CD4-positive, alpha-beta T cell (primary cell): ENCODE data around the gene SCAF8. TPM values are rescaled to one million over a fixed set of nuclear protein-coding genes. Genes with fewer than 3 reads are reported as not detected.

ENCODE experiments used
- ATAC-seq: fragments of 200-7000 bp; cut with Tn5 transposase; one replicate; pipeline ENCODE4 v1.10.0; 2022; ENCODE audit warnings: mild to moderate bottlenecking; ENCODE audit not compliant: poor library complexity
- CTCF ChIA-PET: fragments of 350-600 bp; sonication (Branson Sonifier 250); formaldehyde crosslinking; loops from one replicate; lab custom pipeline; 2021; ENCODE audit warnings: antibody characterized with exemption, inconsistent platforms; lab: Charles Lee
- POLR2A ChIA-PET: fragments of 350-600 bp; sonication (Branson Sonifier 250); formaldehyde crosslinking; loops from one replicate; lab custom pipeline; 2021; ENCODE audit warnings: antibody characterized with exemption, inconsistent platforms; lab: Charles Lee
- DNase-seq, 14 experiments: peaks; one replicate each; pipeline ENCODE4 v3.0.0-alpha.2; 2013 to 2020; ENCODE audit warnings: mixed read lengths in 2 of 14
- H3K27ac ChIP-seq, 2 donors: one replicate each; pipeline versions ENCODE4 v1.5.1 to v1.7.0; 2013; ENCODE audit warnings: low read length in 2 of 2, low read depth in 1 of 2, mild to moderate bottlenecking in 1 of 2
- H3K27me3 ChIP-seq, 2 experiments: 1 replicate in 1 of 2; 2 replicates in 1 of 2; pipeline versions ENCODE4 v1.6.1 to v1.7.0; 2013; ENCODE audit warnings: low read length in 2 of 2, control low read depth in 1 of 2, mild to moderate bottlenecking in 1 of 2, moderate library complexity in 1 of 2; ENCODE audit not compliant: insufficient read depth in 2 of 2, control insufficient read depth in 1 of 2
- H3K36me3 ChIP-seq: one replicate; pipeline ENCODE4 v1.6.1; 2013; ENCODE audit warnings: low read length, control low read depth; ENCODE audit not compliant: insufficient read depth
- H3K4me1 ChIP-seq: one replicate; pipeline ENCODE4 v1.6.1; 2013; ENCODE audit warnings: low read length, control low read depth; ENCODE audit not compliant: insufficient read depth
- H3K4me3 ChIP-seq: one replicate; pipeline ENCODE4 v1.5.1; 2013; ENCODE audit warnings: mild to moderate bottlenecking, low read length, moderate library complexity
- H3K9me3 ChIP-seq, 2 experiments: 1 replicate in 1 of 2; 2 replicates in 1 of 2; pipeline versions ENCODE4 v1.6.1 to v1.7.0; 2013; ENCODE audit warnings: low read length in 2 of 2, mild to moderate bottlenecking in 2 of 2, control low read depth in 1 of 2, moderate library complexity in 1 of 2; ENCODE audit not compliant: control insufficient read depth in 1 of 2, insufficient read depth in 1 of 2
- H3K27ac Mint-ChIP-seq: one replicate; pipeline ENCODE4 v1.8.0; 2020; ENCODE audit warnings: mixed read lengths
- H3K27me3 Mint-ChIP-seq: one replicate; pipeline ENCODE4 v1.8.0; 2021; ENCODE audit warnings: mixed read lengths
- H3K36me3 Mint-ChIP-seq: one replicate; pipeline ENCODE4 v1.8.0; 2021; ENCODE audit warnings: low read depth, mixed read lengths
- H3K4me1 Mint-ChIP-seq: one replicate; pipeline ENCODE4 v1.8.0; 2021; ENCODE audit warnings: low read depth, mixed read lengths
- H3K4me3 Mint-ChIP-seq: one replicate; pipeline ENCODE4 v1.8.0; 2020; ENCODE audit warnings: mild to moderate bottlenecking, mixed read lengths
- H3K9me3 Mint-ChIP-seq: one replicate; pipeline ENCODE4 v1.8.0; 2020; ENCODE audit warnings: mixed read lengths
- CTCF ChIP-seq: fragments of 200-600 bp; IDR thresholded peaks from one replicate; pipeline ENCODE4 v1.8.0; 2022; ENCODE audit warnings: antibody characterized with exemption, mild to moderate bottlenecking
- intact Hi-C, 2 experiments: fragments of 100-400 bp; cut with DNase I in 1 of 2; cut with micrococcal nuclease in 1 of 2; formaldehyde crosslinking; loops; one replicate each; pipeline versions ENCODE4 v1.15.1 to v1.9.0; 2023 to 2025; cut with DNase I, micrococcal nuclease
- total RNA-seq, 174 experiments: library from RNA in 2 of 174; stranded (reverse) in 2 of 174; gene quantifications; one replicate each; pipeline ENCODE4 v1.2.3 and lab custom pipeline; 2021 to 2026

The SCAF8 gene
- total RNA-seq, 2 experiments from 2014 or later: 82.6 to 83.8 TPM

- Histone ChIP-seq H3K4me3 (no peak overlapping the region), H3K36me3 (peaks cover 2% of the 10 kb centered on the region), H3K9me3 (no peaks in the 10 kb centered on the region), H3K27me3 (no peaks in the 10 kb centered on the region), H3K4me1 (no peaks in the 10 kb centered on the region), H3K27ac (no peak overlapping the region)
- Mint-ChIP-seq H3K27ac (no peak overlapping the region), H3K9me3 (no peaks in the 10 kb centered on the region), H3K4me3 (no peak overlapping the region), H3K27me3 (no peaks in the 10 kb centered on the region), H3K36me3 (peaks cover 44% of the 10 kb centered on the region), H3K4me1 (peaks cover 68% of the 10 kb centered on the region)
- DNase-seq: no peak
- no peak for TF ChIP-seq CTCF
- ATAC-seq: no peak
- ChIA-PET POLR2A (no interaction called here), CTCF (no interaction called here)
- intact Hi-C loops: no loop called here
Measured at GRCh38 chr6:154842833-154843232, 109.6 kb downstream of the SCAF8 start.

GRCh38 chr6:154847318-154847717, 114.1 kb downstream of the SCAF8 start:
- Histone ChIP-seq H3K9me3 (no peaks in the 10 kb centered on the region), H3K4me3 (no peak overlapping the region), H3K27me3 (no peaks in the 10 kb centered on the region), H3K36me3 (peaks cover 5% of the 10 kb centered on the region), H3K4me1 (no peaks in the 10 kb centered on the region), H3K27ac (no peak overlapping the region)
- CTCF ChIA-PET: no interaction called here
- no peak for TF ChIP-seq CTCF
- Mint-ChIP-seq H3K9me3 (no peaks in the 10 kb centered on the region), H3K27me3 (no peaks in the 10 kb centered on the region), H3K27ac (no peak overlapping the region), H3K4me3 (no peak overlapping the region), H3K4me1 (peaks cover 68% of the 10 kb centered on the region), H3K36me3 (peaks cover 44% of the 10 kb centered on the region)
- ATAC-seq: no peak
- no peak for DNase-seq
- POLR2A ChIA-PET: no interaction called here
- intact Hi-C loops: no loop called here

GRCh38 chr6:154848580-154848979, 115.4 kb downstream of the SCAF8 start:
- ATAC-seq (no peak), DNase-seq (no peak)
- H3K27ac Mint-ChIP-seq: no peak overlapping the region
- H3K9me3 Mint-ChIP-seq: no peaks in the 10 kb centered on the region
- H3K36me3 Mint-ChIP-seq: peaks cover 44% of the 10 kb centered on the region
- Histone ChIP-seq H3K27ac (no peak overlapping the region), H3K27me3 (no peaks in the 10 kb centered on the region), H3K36me3 (peaks cover 5% of the 10 kb centered on the region), H3K4me1 (no peaks in the 10 kb centered on the region), H3K9me3 (no peaks in the 10 kb centered on the region), H3K4me3 (no peak overlapping the region)
- TF ChIP-seq CTCF: no peak
- H3K27me3 Mint-ChIP-seq: no peaks in the 10 kb centered on the region
- H3K4me3 Mint-ChIP-seq: no peak overlapping the region
- peaks cover 59% of the 10 kb centered on the region for H3K4me1 Mint-ChIP-seq
- intact Hi-C loops: no loop called here
- ChIA-PET POLR2A (no interaction called here), CTCF (interaction anchor here (0.6 kb wide), 1 partner anchor 347 kb away, joined by 3 read pairs; no protein-coding TSS in a partner anchor)
